Measurements from ENCODE around the gene INSYN2A. TPM values are rescaled to one million over a fixed set of nuclear protein-coding genes. Genes with fewer than 3 reads are reported as not detected.

INSYN2A gene
- total and polyA plus RNA-seq, 2 of the 13 experiments (the other 11 are each of a cell fraction or from before 2014, with no cell fraction given): not detected

DNA sequence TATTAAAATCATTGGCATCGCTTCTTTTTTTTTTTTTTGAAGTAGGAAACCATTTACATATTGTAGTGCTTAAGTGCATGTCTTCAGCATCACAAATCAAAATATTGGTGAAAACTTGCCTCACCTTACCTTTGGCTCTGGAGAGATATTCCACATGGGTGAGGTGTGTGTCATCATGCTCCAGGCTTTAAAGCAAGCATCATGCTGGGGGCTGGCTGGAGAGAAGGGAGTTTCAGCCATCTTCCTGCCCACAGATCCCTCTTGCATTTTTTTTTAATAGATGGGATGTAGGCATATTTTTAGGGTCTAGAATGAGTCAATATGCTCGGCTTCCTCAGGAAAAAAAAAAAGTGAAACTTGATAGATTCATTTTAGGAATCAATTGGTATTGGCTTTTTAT, 2.3 kb upstream of the INSYN2A start:
- Histone ChIP-seq H3K4me1 (ENCODE audit: insufficient read depth, low read length) (no peaks in the 10 kb centered on the region), H3K27ac (ENCODE audit: extremely low read length, insufficient read depth, low read length) (no peak overlapping the region), H3K9me3 (ENCODE audit: low read length) (no peaks in the 10 kb centered on the region), H3K36me3 (replicated peaks in 1 of 2; ENCODE audit: control insufficient read depth in 1 of 2, insufficient read depth in 2 of 2, low read length in 2 of 2) (0 out of 5 replicates have a peak, but pooled peaks cover 0 to 2% of the 10 kb centered on the region in 2 experiments), H4K20me1 (ENCODE audit: insufficient read depth, low read length) (no peaks in the 10 kb centered on the region), H3K4me3 (replicated peaks in 1 of 3; ENCODE audit: insufficient read depth in 1 of 3, low read depth in 2 of 3, low read length in 3 of 3) (no peak overlapping the region), H3K79me2 (ENCODE audit: insufficient read depth, low read length) (no peaks in the 10 kb centered on the region), H3K4me2 (ENCODE audit: low read depth, low read length) (no peak overlapping the region), H3K27me3 (ENCODE audit: control insufficient read depth in 1 of 2, insufficient read depth in 2 of 2, low read length in 2 of 2) (no peaks in the 10 kb centered on the region), H3K9ac (ENCODE audit: insufficient read depth, low read depth, low read length) (no peak overlapping the region), H2AFZ (ENCODE audit: low read length) (no peak overlapping the region)
- 94% methylated on average over 2 of the region's 2 CpGs for WGBS (ENCODE audit: low lambda C conversion rate)
- no TSS peak for BruUV-seq (replicated peaks)
- in situ Hi-C loops (cut with HindIII; ENCODE audit: extremely low pct_ligation_motif_present, low pct_unique_long_range_greater_than_20kb): no loop called here
- intact Hi-C loops (cut with micrococcal nuclease; ENCODE audit: unreplicated experiment): no loop called here
- no peak for ATAC-seq
- no peak for DNase-seq (ENCODE audit: low spot score)
- POLR2A ChIA-PET: no interaction called here
- no peak for FAIRE-seq
- CTCF ChIA-PET (ENCODE audit: low intra/inter-chr PET ratio, low total read pairs): no interaction called here
- TF ChIP-seq TERF1 (CRISPR knock-in tag; IDR thresholded peaks at IDR 0.05): no peak
- no peak for TF ChIP-seq ZFYVE20 (CRISPR knock-in tag; IDR thresholded peaks at IDR 0.05; ENCODE audit: borderline replicate concordance, low read depth)
- no peak for TF ChIP-seq ZNF720 (CRISPR knock-in tag; IDR thresholded peaks at IDR 0.05)
- no peak for TF ChIP-seq ZBED4 (CRISPR knock-in tag; IDR thresholded peaks at IDR 0.05; ENCODE audit: borderline replicate concordance)
- TF ChIP-seq, protein P1, sequence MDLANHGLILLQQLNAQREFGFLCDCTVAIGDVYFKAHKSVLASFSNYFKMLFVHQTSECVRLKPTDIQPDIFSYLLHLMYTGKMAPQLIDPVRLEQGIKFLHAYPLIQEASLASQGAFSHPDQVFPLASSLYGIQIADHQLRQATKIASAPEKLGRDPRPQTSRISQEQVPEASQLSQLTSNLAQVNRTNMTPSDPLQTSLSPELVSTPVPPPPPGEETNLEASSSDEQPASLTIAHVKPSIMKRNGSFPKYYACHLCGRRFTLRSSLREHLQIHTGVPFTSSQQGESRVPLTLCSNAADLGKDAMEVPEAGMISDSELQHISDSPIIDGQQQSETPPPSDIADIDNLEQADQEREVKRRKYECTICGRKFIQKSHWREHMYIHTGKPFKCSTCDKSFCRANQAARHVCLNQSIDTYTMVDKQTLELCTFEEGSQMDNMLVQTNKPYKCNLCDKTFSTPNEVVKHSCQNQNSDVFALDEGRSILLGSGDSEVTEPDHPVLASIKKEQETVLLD (CRISPR knock-in tag; IDR thresholded peaks at IDR 0.05; ENCODE audit: low read depth): no peak
- TF ChIP-seq CBX2 (IDR thresholded peaks at IDR 0.05; ENCODE audit: low read depth, low read length): no peak
- no peak for TF ChIP-seq CBX2 (CRISPR knock-in tag; IDR thresholded peaks at IDR 0.05; ENCODE audit: low read depth)
- TF ChIP-seq ZNF850 (CRISPR knock-in tag; conservative IDR thresholded peaks at IDR 0.05): no peak
- no peak for TF ChIP-seq MYC (CRISPR knock-in tag; IDR thresholded peaks at IDR 0.05; ENCODE audit: borderline replicate concordance)
- no peak for TF ChIP-seq PRPF4 (IDR thresholded peaks at IDR 0.05; ENCODE audit: low read depth, low read length, poor library complexity, severe bottlenecking)
- TF ChIP-seq HNRNPUL1 (IDR thresholded peaks at IDR 0.05; ENCODE audit: low read depth, low read length): no peak
- TF ChIP-seq KLF16 (CRISPR knock-in tag; IDR thresholded peaks at IDR 0.05): no peak
- TF ChIP-seq SSRP1 (CRISPR knock-in tag; IDR thresholded peaks at IDR 0.05): no peak
- no peak for TF ChIP-seq KMT2A (CRISPR knock-in tag; IDR thresholded peaks at IDR 0.05)
- TF ChIP-seq MTA1 (CRISPR knock-in tag; IDR thresholded peaks at IDR 0.05; ENCODE audit: borderline replicate concordance): no peak
- no peak for TF ChIP-seq RARA (CRISPR knock-in tag; IDR thresholded peaks at IDR 0.05)
- no peak for TF ChIP-seq IKZF4 (CRISPR knock-in tag; IDR thresholded peaks at IDR 0.05; ENCODE audit: borderline replicate concordance, low read depth, not compliant biosample characterization)

Data from HepG2 (cell line).